Measurements from ENCODE around the gene PALLD. TPM values are rescaled to one million over a fixed set of nuclear protein-coding genes. Genes with fewer than 3 reads are reported as not detected.

Gene PALLD
- total RNA-seq, 1 donor from 2014 or later, result 45.6 TPM

DNA sequence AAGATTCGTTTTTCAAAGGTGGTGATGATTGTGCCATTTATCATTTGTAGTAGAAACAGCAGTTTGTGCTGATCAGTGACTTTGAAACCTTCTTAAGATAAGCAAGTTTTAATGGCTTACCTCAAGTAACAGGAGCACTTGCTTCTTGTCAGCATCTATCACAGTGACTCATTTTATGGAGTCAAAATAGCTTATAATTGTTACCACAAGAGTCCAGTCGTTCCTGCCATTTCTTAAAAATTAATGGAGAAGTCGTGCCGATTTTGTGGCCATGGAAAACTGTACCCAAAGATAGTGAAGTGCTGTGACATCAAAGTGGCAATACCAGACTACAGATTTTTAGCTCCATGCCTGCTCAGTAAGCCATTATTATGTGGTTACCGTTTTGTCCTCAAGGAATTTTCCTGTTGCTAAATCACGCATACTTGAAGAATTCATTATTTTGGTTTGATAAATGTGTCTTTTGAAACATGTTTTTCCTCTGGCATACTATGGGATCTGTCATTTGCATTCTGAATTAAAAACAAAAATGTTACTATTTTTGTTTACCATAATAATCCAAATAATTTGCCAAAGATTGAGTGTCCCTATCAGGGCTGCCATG is 383.3 kb downstream of the PALLD start:
- H3K4me3 ChIP-seq (ENCODE audit: low read depth, low read length), result no peak overlapping the region
- no peak for DNase-seq (ENCODE audit: low read depth)
- TF ChIP-seq, protein P1, sequence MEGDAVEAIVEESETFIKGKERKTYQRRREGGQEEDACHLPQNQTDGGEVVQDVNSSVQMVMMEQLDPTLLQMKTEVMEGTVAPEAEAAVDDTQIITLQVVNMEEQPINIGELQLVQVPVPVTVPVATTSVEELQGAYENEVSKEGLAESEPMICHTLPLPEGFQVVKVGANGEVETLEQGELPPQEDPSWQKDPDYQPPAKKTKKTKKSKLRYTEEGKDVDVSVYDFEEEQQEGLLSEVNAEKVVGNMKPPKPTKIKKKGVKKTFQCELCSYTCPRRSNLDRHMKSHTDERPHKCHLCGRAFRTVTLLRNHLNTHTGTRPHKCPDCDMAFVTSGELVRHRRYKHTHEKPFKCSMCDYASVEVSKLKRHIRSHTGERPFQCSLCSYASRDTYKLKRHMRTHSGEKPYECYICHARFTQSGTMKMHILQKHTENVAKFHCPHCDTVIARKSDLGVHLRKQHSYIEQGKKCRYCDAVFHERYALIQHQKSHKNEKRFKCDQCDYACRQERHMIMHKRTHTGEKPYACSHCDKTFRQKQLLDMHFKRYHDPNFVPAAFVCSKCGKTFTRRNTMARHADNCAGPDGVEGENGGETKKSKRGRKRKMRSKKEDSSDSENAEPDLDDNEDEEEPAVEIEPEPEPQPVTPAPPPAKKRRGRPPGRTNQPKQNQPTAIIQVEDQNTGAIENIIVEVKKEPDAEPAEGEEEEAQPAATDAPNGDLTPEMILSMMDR (conservative IDR thresholded peaks at IDR 0.05; ENCODE audit: low read depth, low read length), result no peak

DNA sequence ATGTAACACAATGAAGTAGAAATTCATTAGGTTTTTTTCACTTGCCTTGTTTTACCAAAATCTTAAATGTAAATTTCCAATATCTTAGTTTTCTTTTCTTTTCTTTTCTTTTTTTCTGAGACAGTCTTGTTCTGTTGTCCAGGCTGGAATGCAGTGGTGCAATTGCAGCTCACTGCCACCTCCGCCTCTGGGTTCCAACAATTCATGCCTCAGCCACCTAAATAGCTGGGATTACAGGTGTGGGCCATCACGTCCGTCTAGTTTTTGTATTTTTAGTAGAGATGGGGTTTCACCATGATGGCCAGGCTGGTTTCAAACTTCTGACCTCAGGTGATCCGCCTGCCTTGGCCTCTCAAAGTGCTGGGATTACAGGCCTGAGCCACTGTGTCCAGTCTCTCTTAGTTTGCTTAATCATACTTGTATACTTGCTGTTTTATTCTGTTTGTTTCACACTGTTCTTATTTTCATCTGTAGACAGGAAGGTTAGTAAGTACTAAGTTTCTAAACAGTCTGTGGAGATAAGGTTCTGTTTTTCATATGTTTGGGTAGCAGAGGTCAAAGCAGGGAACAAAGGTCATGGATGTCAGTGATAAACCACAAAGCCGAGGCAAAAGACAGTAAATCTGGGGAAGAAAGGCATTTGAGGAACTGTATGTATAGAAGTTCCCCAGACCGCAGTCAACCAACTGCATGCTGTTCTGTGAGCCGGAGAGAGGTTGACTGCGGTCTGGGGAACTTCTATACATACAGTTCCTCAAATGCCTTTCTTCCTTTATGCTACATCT is 384.2 kb downstream of the PALLD start:
- TF ChIP-seq, protein P1 (conservative IDR thresholded peaks at IDR 0.05; ENCODE audit: low read depth, low read length), result no peak
- no peak overlapping the region for H3K4me3 ChIP-seq (ENCODE audit: low read depth, low read length)
- DNase-seq (ENCODE audit: low read depth), result no peak

DNA sequence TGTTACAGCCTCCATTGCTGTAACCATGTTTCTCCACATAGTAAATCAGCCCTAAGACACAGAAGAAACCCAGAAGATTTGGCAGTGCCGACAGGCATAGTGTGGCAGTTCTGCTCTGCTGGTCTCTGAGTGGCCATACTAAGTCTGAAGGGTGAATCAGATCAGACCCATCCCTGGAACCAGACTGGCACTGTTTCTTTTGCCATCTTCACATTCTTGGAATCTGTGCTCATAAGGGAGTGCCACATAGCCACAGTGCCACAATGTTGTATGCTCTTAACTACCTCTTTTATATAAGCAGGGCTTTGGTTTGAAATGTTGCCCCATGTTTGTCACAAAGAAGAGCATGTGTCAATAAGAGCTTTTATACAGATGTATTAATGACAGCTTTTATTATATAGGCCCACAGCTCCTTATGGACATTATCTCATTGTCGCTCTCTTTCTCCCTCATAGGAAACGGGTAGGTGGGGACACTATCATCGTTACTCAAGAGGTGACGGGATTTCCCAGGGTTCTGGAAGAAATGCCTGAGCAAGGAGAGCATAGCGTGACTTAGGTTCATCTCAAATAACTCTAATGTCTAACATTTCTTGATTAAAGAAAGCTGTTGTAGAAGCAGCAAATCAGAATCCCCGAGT is 385.0 kb downstream of the PALLD start:
- TF ChIP-seq, protein P1 (conservative IDR thresholded peaks at IDR 0.05; ENCODE audit: low read depth, low read length), result no peak
- no peak overlapping the region for H3K4me3 ChIP-seq (ENCODE audit: low read depth, low read length)
- peak; percentile 40 for DNase-seq (ENCODE audit: low read depth)

DNA sequence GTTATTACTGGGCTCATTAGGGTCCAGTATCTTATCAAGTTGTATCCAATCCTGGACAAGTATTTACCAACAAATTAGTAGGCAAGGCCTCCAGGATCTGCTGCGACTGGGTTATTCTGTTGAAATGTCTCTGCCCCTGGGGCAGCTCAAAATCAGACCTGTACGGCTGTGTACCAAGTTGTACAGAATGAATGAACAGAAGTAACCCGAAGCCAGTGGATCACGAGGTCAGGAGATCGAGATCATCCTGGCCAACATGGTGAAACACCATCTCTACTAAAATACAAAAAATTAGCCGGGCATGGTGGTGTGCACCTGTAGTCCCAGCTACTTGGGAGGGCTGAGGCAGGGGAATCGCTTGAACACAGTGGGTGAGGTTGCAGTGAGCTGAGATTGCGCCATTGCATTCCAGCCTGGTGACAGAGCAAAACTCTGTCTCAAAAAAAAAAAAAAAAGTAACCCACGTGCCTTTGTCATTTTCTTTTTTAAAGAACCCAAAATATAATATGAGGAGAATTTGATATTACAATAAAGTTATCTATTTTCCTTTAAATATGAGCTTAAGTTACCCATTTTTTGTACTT is 385.9 kb downstream of the PALLD start:
- DNase-seq (ENCODE audit: low read depth), result no peak
- H3K4me3 ChIP-seq (ENCODE audit: low read depth, low read length), result no peak overlapping the region
- TF ChIP-seq, protein P1 (conservative IDR thresholded peaks at IDR 0.05; ENCODE audit: low read depth, low read length), result no peak

DNA sequence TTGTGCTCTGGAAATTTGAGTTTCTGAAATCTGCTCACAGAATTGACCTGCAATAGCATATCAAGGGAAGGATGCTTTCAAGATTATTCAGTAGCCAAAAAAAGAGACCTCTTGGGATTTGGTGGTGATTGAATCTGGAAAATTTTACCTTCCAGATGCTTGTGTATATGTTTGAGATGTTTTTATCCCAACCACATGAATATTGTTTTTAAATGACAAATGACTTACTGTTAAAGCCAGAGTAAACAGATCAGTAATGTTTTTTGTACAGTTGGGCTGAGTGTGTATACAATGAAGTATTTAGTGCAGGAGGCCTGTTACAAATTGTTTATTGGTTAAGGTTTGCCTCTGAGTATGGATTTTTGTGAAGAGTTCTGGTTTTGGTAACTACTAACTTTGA is 386.7 kb downstream of the PALLD start:
- DNase-seq (ENCODE audit: low read depth), result no peak
- H3K4me3 ChIP-seq (ENCODE audit: low read depth, low read length), result no peak overlapping the region
- TF ChIP-seq, protein P1 (conservative IDR thresholded peaks at IDR 0.05; ENCODE audit: low read depth, low read length), result no peak

DNA sequence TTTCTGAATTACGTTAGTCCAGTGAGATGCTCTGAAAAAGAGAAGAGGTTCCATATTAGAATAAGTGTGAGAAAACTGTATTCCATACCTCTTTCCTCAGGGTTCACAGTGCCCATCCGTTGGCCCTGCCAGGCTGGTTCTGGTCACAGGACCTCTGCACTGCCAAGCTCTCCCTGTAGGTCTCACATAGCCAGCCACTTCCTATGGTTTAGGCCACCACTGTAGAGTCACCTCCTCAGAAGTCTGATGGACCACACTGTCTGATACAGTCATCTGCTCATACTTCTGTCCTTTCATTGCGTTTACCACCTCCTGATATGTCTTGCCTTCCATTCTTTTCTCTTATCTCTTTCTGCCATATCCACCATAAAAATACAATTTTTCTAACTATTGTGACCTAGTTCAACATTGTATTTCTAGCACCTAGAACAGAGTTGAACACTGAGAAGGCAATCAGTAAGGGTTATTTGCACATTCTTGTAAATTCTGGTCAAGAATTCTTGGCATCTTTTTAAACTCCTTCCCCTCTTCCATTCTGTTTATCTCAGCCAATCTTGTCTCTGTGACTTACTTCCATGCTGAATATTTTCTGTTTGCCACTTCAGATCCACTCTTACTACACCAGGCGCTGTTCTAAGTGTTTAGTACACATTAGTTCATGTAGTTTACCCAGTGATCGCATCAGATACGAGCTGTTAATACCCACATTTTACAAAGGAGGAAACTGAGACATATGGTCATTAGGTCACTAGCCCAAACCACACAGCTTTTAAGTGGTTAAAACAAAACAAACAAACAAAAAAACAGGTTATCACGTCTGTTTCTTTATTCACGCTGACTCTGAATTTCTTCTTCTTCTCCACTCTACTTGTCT is 387.6 kb downstream of the PALLD start:
- DNase-seq (ENCODE audit: low read depth), result no peak
- TF ChIP-seq, protein P1 (conservative IDR thresholded peaks at IDR 0.05; ENCODE audit: low read depth, low read length), result no peak

More for the DNA sequence above, 387.6 kb downstream of the PALLD start:
- H3K4me3 ChIP-seq (ENCODE audit: low read depth, low read length), result no peak overlapping the region

Data from epithelial cell of proximal tubule (primary cell).